Urinary bladder (tissue), 2 donors: ENCODE measurements around the gene MSRB3. TPM values are rescaled to one million over a fixed set of nuclear protein-coding genes. Genes with fewer than 3 reads are reported as not detected.

Source experiments
- polyA plus RNA-seq: library from polyadenylated mRNA; stranded (reverse); fragments of 200-250 nt; gene quantifications from one replicate; pipeline ENCODE4 v1.2.3, GENCODE V29; 2013
- total RNA-seq: library from RNA; depleted of rRNA; stranded (reverse); fragments of >200 nt; gene quantifications from one replicate; pipeline ENCODE4 v1.2.3, GENCODE V29; 2014
- donor health status: healthy.

MSRB3 gene
- total and polyA plus RNA-seq, 2 donors, result 143 to 158 TPM

Other genes with a start within 250 kb of the MSRB3 start
- gene WIF1, start 157.4 kb upstream of the MSRB3 start, total RNA-seq, result 2.9 TPM
- 1.9 TPM for gene WIF1, start 157.4 kb upstream of the MSRB3 start, polyA plus RNA-seq
- gene LEMD3, start 109.1 kb upstream of the MSRB3 start, total RNA-seq, result 69.4 TPM
- 12.1 TPM for gene LEMD3, start 109.1 kb upstream of the MSRB3 start, polyA plus RNA-seq